Sigmoid colon (tissue), 7 donors: Measurements from ENCODE around the gene SPACA6. TPM values are rescaled to one million over a fixed set of nuclear protein-coding genes. Genes with fewer than 3 reads are reported as not detected.

Source experiments
- DNase-seq: peaks from one replicate; pipeline ENCODE4 v3.0.0-alpha.2; 2019
- H3K27ac ChIP-seq, 4 donors: fragments of 200-600 bp; sonication (generic); one replicate each; pipeline ENCODE4 v1.5.1; 2016 to 2019; ENCODE audit warnings: mild to moderate bottlenecking in 1 of 4
- H3K27me3 ChIP-seq, 3 donors: fragments of 200-600 bp; sonication (generic); one replicate each; pipeline ENCODE4 v1.5.1; 2019; ENCODE audit warnings: mild to moderate bottlenecking in 1 of 3
- H3K36me3 ChIP-seq, 4 donors: fragments of 200-600 bp; sonication (generic); one replicate each; pipeline ENCODE4 v1.5.1; 2016 to 2019
- H3K4me1 ChIP-seq, 4 donors: fragments of 200-600 bp; sonication (generic); one replicate each; pipeline ENCODE4 v1.5.1; 2017 to 2019
- H3K4me3 ChIP-seq, 4 donors: fragments of 200-600 bp; sonication (generic); one replicate each; pipeline ENCODE4 v1.5.1; 2017 to 2019; ENCODE audit warnings: mild to moderate bottlenecking in 2 of 4, moderate library complexity in 1 of 4
- H3K9me3 ChIP-seq, 4 donors: fragments of 200-600 bp in 3 of 4; sonication (generic) in 3 of 4; one replicate each; pipeline versions ENCODE4 v1.5.1 to v1.6.1; 2013 to 2019
- CTCF ChIP-seq, 4 experiments: fragments of 450-650 bp in 3 of 4; fragments of 200-600 bp in 1 of 4; IDR thresholded peaks; one replicate each; pipeline ENCODE4 v1.5.1; 2016 to 2019; ENCODE audit warnings: antibody characterized with exemption in 4 of 4, mild to moderate bottlenecking in 3 of 4, moderate library complexity in 2 of 4
- EP300 ChIP-seq, 4 donors: sonication (generic); formaldehyde crosslinking; IDR thresholded peaks; one replicate each; pipeline ENCODE4 v1.6.1; 2017; ENCODE audit warnings: antibody characterized with exemption in 4 of 4
- POLR2A ChIP-seq, 2 donors: fragments of 450-650 bp; IDR thresholded peaks; one replicate each; pipeline ENCODE4 v1.6.1; 2016; ENCODE audit warnings: antibody characterized with exemption in 2 of 2, mild to moderate bottlenecking in 2 of 2, moderate library complexity in 2 of 2
- POLR2AphosphoS5 ChIP-seq, 4 donors: sonication (generic); formaldehyde crosslinking; IDR thresholded peaks; one replicate each; pipeline ENCODE4 v1.6.1; 2017; ENCODE audit warnings: antibody characterized with exemption in 4 of 4
- WGBS, 2 donors: extraction: QIAGEN DNeasy Blood & Tissue Kit; methylation state at CpG; one replicate each; pipeline ENCODE4 v1.1.7; 2013; 5-methylcytosine and 5-hydroxymethylcytosine counted together
- intact Hi-C: fragments of 100-400 bp; cut with DNase I; formaldehyde crosslinking; loops from one replicate; pipeline ENCODE4 v1.15.1; 2023
- polyA plus RNA-seq, 3 donors: library from polyadenylated mRNA; stranded (reverse); fragments of 200-250 nt; gene quantifications; one replicate each; pipeline ENCODE4 v1.2.3, GENCODE V29; 2013
- total RNA-seq, 4 donors: library from RNA; depleted of rRNA; stranded (reverse); fragments of >200 nt; gene quantifications; one replicate each; pipeline ENCODE4 v1.1.0, GENCODE V29; 2016
- donor health status: healthy with polysubstance abuse.
- donor health status: Bipolar disorder and iron deficiency.
- donor health status: healthy.

SPACA6 gene
- total and polyA plus RNA-seq, 7 donors: 3.0 to 45.7 (median 21.4) TPM; not detected in 1

- no peak overlapping the region for H3K27ac ChIP-seq
- WGBS, 2 donors: 51 to 58% methylated on average over 15 of the region's 15 CpGs
- H3K9me3 ChIP-seq: no peaks in the 10 kb centered on the region
- no peak overlapping the region for H3K4me3 ChIP-seq
- H3K4me1 ChIP-seq: peaks cover 0 to 14% (median 6%) of the 10 kb centered on the region in 4 donors
- intact Hi-C loops: no loop called here
- DNase-seq: peak; percentile 74
- H3K27me3 ChIP-seq: peaks cover 0 to 94% (median 57%) of the 10 kb centered on the region in 3 donors
- no peak for TF ChIP-seq POLR2AphosphoS5 (IDR thresholded peaks at IDR 0.05)
- TF ChIP-seq EP300 (IDR thresholded peaks at IDR 0.05): no peak
- TF ChIP-seq CTCF (IDR thresholded peaks at IDR 0.05): no peak
- no peak for TF ChIP-seq POLR2A (IDR thresholded peaks at IDR 0.05)
- H3K36me3 ChIP-seq: no peaks in the 10 kb centered on the region
Measured at GRCh38 chr19:51724543-51724942, 31.4 kb downstream of the SPACA6 start.

- peak; percentile 82 for DNase-seq
- H3K27me3 ChIP-seq: peaks cover 0 to 90% (median 48%) of the 10 kb centered on the region in 3 donors
- TF ChIP-seq POLR2AphosphoS5 (IDR thresholded peaks at IDR 0.05): peak in 2 of 4 donors; percentile 11 to 56
- no peak for TF ChIP-seq EP300 (IDR thresholded peaks at IDR 0.05)
- peak overlapping the region in 1 of 4 donors; percentile 32 for H3K27ac ChIP-seq
- no peak overlapping the region for H3K4me3 ChIP-seq
- peaks cover 0 to 9% (median 3%) of the 10 kb centered on the region in 4 donors for H3K4me1 ChIP-seq
- H3K9me3 ChIP-seq: no peaks in the 10 kb centered on the region
- H3K36me3 ChIP-seq: no peaks in the 10 kb centered on the region
- intact Hi-C loops: no loop called here
- 29 to 40% methylated on average over 14 of the region's 14 CpGs for WGBS, 2 donors
Measured at GRCh38 chr19:51726049-51726448, 32.9 kb downstream of the SPACA6 start.

GRCh38 chr19:51727349-51727880 is 34.3 kb downstream of the SPACA6 start:
- H3K4me3 ChIP-seq: no peak overlapping the region
- no peak for TF ChIP-seq POLR2AphosphoS5 (IDR thresholded peaks at IDR 0.05)
- no peak for TF ChIP-seq EP300 (IDR thresholded peaks at IDR 0.05)
- no peak for TF ChIP-seq POLR2A (IDR thresholded peaks at IDR 0.05)
- H3K27me3 ChIP-seq: peaks cover 0 to 79% (median 35%) of the 10 kb centered on the region in 3 donors
- no peak for DNase-seq
- H3K27ac ChIP-seq: no peak overlapping the region
- 51 to 82% methylated on average over 7 of the region's 7 CpGs for WGBS, 2 donors
- intact Hi-C loops: no loop called here
- no peaks in the 10 kb centered on the region for H3K9me3 ChIP-seq
- peaks cover 0 to 9% (median 3%) of the 10 kb centered on the region in 4 donors for H3K4me1 ChIP-seq
- H3K36me3 ChIP-seq: no peaks in the 10 kb centered on the region

GRCh38 chr19:51729781-51730180 is 36.7 kb downstream of the SPACA6 start:
- no peak for TF ChIP-seq POLR2AphosphoS5 (IDR thresholded peaks at IDR 0.05)
- no peak overlapping the region for H3K4me3 ChIP-seq
- peaks cover 0 to 63% (median 23%) of the 10 kb centered on the region in 3 donors for H3K27me3 ChIP-seq
- WGBS, 2 donors: 81 to 82% methylated on average over 2 of the region's 2 CpGs
- intact Hi-C loops: no loop called here
- no peak overlapping the region for H3K27ac ChIP-seq
- H3K36me3 ChIP-seq: no peaks in the 10 kb centered on the region
- no peak for DNase-seq
- peaks cover 0 to 9% (median 3%) of the 10 kb centered on the region in 4 donors for H3K4me1 ChIP-seq
- no peaks in the 10 kb centered on the region for H3K9me3 ChIP-seq

GRCh38 chr19:51733742-51734522 is 40.8 kb downstream of the SPACA6 start:
- no peak overlapping the region for H3K27ac ChIP-seq
- intact Hi-C loops: no loop called here
- no peaks in the 10 kb centered on the region for H3K36me3 ChIP-seq
- H3K27me3 ChIP-seq: peaks cover 0 to 39% (median 4%) of the 10 kb centered on the region in 3 donors
- 78 to 81% methylated on average over 7 of the region's 7 CpGs for WGBS, 2 donors
- H3K4me3 ChIP-seq: no peak overlapping the region
- no peak for DNase-seq
- TF ChIP-seq POLR2A (IDR thresholded peaks at IDR 0.05) (no peak), EP300 (IDR thresholded peaks at IDR 0.05) (no peak), POLR2AphosphoS5 (IDR thresholded peaks at IDR 0.05) (no peak), CTCF (IDR thresholded peaks at IDR 0.05) (no peak)
- H3K4me1 ChIP-seq: no peaks in the 10 kb centered on the region
- H3K9me3 ChIP-seq: no peaks in the 10 kb centered on the region

GRCh38 chr19:51735759-51736449 is 42.8 kb downstream of the SPACA6 start:
- Histone ChIP-seq H3K36me3 (no peaks in the 10 kb centered on the region), H3K4me1 (no peaks in the 10 kb centered on the region), H3K9me3 (no peaks in the 10 kb centered on the region), H3K27me3 (peaks cover 0 to 26% (median 0%) of the 10 kb centered on the region in 3 donors), H3K27ac (no peak overlapping the region), H3K4me3 (no peak overlapping the region)
- WGBS, 2 donors: 51 to 78% methylated on average over 10 of the region's 10 CpGs
- peak; percentile 83 for DNase-seq
- intact Hi-C loops: no loop called here
- TF ChIP-seq POLR2A (IDR thresholded peaks at IDR 0.05) (no peak), POLR2AphosphoS5 (IDR thresholded peaks at IDR 0.05) (peak in 1 of 4 donors; percentile 29), CTCF (IDR thresholded peaks at IDR 0.05) (no peak), EP300 (IDR thresholded peaks at IDR 0.05) (peak; percentile 37 to 87 (median 62))
